Endothelial cell (in vitro differentiated cells): ENCODE data around the gene TMEM223. TPM values are rescaled to one million over a fixed set of nuclear protein-coding genes. Genes with fewer than 3 reads are reported as not detected.
A peak's percentile ranks its signal among the peaks of the same experiment; 100 is the strongest.

Experiments
- DNase-seq: peaks from one replicate; pipeline ENCODE4 v3.0.0; 2021; ENCODE audit warnings: low spot score
- H3K27ac Mint-ChIP-seq: one replicate; pipeline ENCODE4 v1.8.0; 2021; ENCODE audit warnings: mixed read lengths, inconsistent platforms; ENCODE audit not compliant: unreplicated experiment
- H3K27me3 Mint-ChIP-seq: one replicate; pipeline ENCODE4 v1.8.0; 2021; ENCODE audit warnings: mild to moderate bottlenecking, moderate library complexity, mixed read lengths, inconsistent platforms; ENCODE audit not compliant: unreplicated experiment
- H3K36me3 Mint-ChIP-seq: one replicate; pipeline ENCODE4 v1.8.0; 2021; ENCODE audit warnings: mild to moderate bottlenecking, low read depth, mixed read lengths, inconsistent platforms; ENCODE audit not compliant: unreplicated experiment
- H3K4me1 Mint-ChIP-seq: one replicate; pipeline ENCODE4 v1.8.0; 2021; ENCODE audit warnings: mild to moderate bottlenecking, mixed read lengths, inconsistent platforms; ENCODE audit not compliant: unreplicated experiment
- H3K4me3 Mint-ChIP-seq: one replicate; pipeline ENCODE4 v1.8.0; 2021; ENCODE audit warnings: mild to moderate bottlenecking, mixed read lengths, inconsistent platforms; ENCODE audit not compliant: unreplicated experiment
- H3K9me3 Mint-ChIP-seq: one replicate; pipeline ENCODE4 v1.8.0; 2021; ENCODE audit warnings: mixed read lengths, inconsistent platforms; ENCODE audit not compliant: unreplicated experiment
- CTCF ChIP-seq: fragments of 200-600 bp; sonication (generic); IDR thresholded peaks from one replicate; pipeline ENCODE4 v1.5.0; 2021; ENCODE audit warnings: antibody characterized with exemption; ENCODE audit not compliant: unreplicated experiment
- total RNA-seq: library from RNA; stranded (reverse); fragmentation: NEBNext Ultra II Directional; extraction: Animal tissue kit (Norgen Biotek cat#: 25700); gene quantifications from one replicate; pipeline ENCODE4 v1.2.1, GENCODE V29; 2021; ENCODE audit not compliant: unreplicated experiment

TMEM223 gene
- total RNA-seq, 1 donor from 2014 or later = 13.9 TPM

- DNase-seq = no peak
- Mint-ChIP-seq H3K4me1 (no peaks in the 10 kb centered on the region), H3K4me3 (peak overlapping the region; percentile 75), H3K36me3 (peaks cover 18% of the 10 kb centered on the region), H3K9me3 (no peaks in the 10 kb centered on the region), H3K27me3 (no peaks in the 10 kb centered on the region), H3K27ac (no peak overlapping the region)
- TF ChIP-seq CTCF = no peak
Measured at GRCh38 chr11:62817129-62817528, 25.3 kb upstream of the TMEM223 start.

- no peak for TF ChIP-seq CTCF
- Mint-ChIP-seq H3K27ac (no peak overlapping the region), H3K27me3 (no peaks in the 10 kb centered on the region), H3K4me3 (no peak overlapping the region), H3K36me3 (peaks cover 18% of the 10 kb centered on the region), H3K9me3 (no peaks in the 10 kb centered on the region), H3K4me1 (no peaks in the 10 kb centered on the region)
- DNase-seq = no peak
Measured at GRCh38 chr11:62816557-62816956, 24.8 kb upstream of the TMEM223 start.

- H3K4me1 Mint-ChIP-seq = peaks cover 10% of the 10 kb centered on the region
- no peak for TF ChIP-seq CTCF
- H3K4me3 Mint-ChIP-seq = no peak overlapping the region
- no peak overlapping the region for H3K27ac Mint-ChIP-seq
- H3K36me3 Mint-ChIP-seq = peaks cover 8% of the 10 kb centered on the region
- H3K9me3 Mint-ChIP-seq = no peaks in the 10 kb centered on the region
- DNase-seq = no peak
- peaks cover 4% of the 10 kb centered on the region for H3K27me3 Mint-ChIP-seq
Measured at GRCh38 chr11:62811659-62812058, 19.9 kb upstream of the TMEM223 start.

GRCh38 chr11:62810748-62811147 lies 18.9 kb upstream of the TMEM223 start:
- H3K27me3 Mint-ChIP-seq = peaks cover 4% of the 10 kb centered on the region
- peaks cover 8% of the 10 kb centered on the region for H3K36me3 Mint-ChIP-seq
- no peak for DNase-seq
- peaks cover 18% of the 10 kb centered on the region for H3K4me1 Mint-ChIP-seq
- TF ChIP-seq CTCF = no peak
- no peaks in the 10 kb centered on the region for H3K9me3 Mint-ChIP-seq
- no peak overlapping the region for H3K27ac Mint-ChIP-seq
- no peak overlapping the region for H3K4me3 Mint-ChIP-seq

GRCh38 chr11:62806611-62807121 lies 14.9 kb upstream of the TMEM223 start:
- H3K36me3 Mint-ChIP-seq = peaks cover 18% of the 10 kb centered on the region
- H3K27ac Mint-ChIP-seq = peak overlapping the region; percentile 86
- H3K4me1 Mint-ChIP-seq = peaks cover 32% of the 10 kb centered on the region
- H3K4me3 Mint-ChIP-seq = no peak overlapping the region
- TF ChIP-seq CTCF = no peak
- H3K9me3 Mint-ChIP-seq = no peaks in the 10 kb centered on the region
- no peak for DNase-seq
- peaks cover 9% of the 10 kb centered on the region for H3K27me3 Mint-ChIP-seq
